SK-N-SH treated with all-trans-retinoic acid at 6 μM for 48 hours (cell line): ENCODE measurements around the gene DTHD1.

Source experiments
- CSDC2 ChIP-seq: fragments of 250-450 bp; sonication (Bioruptor Pico); IDR thresholded peaks from 2 replicates; pipeline ENCODE4 v1.5.0; 2020; ENCODE audit warnings: mild to moderate bottlenecking, moderate library complexity
- ZC3H10 ChIP-seq: fragments of 250-450 bp; sonication (Bioruptor Pico); IDR thresholded peaks from 2 replicates; pipeline ENCODE4 v1.5.1; 2021; ENCODE audit warnings: mild to moderate bottlenecking, moderate library complexity
- TF ChIP-seq, protein P1 (sequence below): fragments of 250-450 bp; sonication (Bioruptor Pico); IDR thresholded peaks from 2 replicates; pipeline ENCODE4 v1.5.1; 2020; ENCODE audit warnings: low read depth, mild to moderate bottlenecking, moderate library complexity

DNA sequence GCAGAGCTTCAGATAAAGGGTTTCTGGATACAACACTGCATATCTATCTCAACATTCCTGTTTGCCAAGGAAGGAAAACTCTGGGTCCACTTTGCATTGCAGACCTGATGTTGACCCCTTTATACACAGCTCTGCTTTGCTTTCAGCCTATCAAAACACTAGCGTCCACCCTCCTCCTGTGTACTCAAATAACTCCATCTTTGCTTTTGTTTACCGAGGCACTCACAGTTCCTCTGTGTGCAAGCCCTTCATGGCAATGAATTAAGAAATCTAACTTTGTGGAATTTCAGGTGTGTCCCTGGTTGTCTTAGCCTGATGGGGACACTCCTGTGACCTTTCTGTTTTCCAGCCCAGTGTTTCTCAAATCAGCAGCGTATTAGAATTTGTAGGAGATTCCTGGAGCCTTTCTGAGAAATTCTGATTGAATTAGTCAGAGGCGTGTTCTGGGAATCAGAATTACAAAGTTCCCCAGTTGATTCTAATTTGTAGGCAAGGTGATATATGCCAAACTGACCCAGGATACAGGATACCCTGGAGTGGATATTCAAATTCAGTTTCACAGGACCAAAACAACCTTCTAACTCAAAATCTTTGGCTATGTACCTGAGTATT, 68.6 kb downstream of the DTHD1 start:
- TF ChIP-seq ZC3H10 (no peak), CSDC2 (CRISPR knock-in tag) (no peak)
- TF ChIP-seq, protein P1, sequence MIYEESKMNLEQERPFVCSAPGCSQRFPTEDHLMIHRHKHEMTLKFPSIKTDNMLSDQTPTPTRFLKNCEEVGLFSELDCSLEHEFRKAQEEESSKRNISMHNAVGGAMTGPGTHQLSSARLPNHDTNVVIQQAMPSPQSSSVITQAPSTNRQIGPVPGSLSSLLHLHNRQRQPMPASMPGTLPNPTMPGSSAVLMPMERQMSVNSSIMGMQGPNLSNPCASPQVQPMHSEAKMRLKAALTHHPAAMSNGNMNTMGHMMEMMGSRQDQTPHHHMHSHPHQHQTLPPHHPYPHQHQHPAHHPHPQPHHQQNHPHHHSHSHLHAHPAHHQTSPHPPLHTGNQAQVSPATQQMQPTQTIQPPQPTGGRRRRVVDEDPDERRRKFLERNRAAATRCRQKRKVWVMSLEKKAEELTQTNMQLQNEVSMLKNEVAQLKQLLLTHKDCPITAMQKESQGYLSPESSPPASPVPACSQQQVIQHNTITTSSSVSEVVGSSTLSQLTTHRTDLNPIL (CRISPR knock-in tag), result no peak
